Thyroid gland (tissue), 4 donors: ENCODE results near the gene HLF.

ENCODE experiments used
- POLR2A ChIP-seq, 2 donors: fragments of 450-650 bp; IDR thresholded peaks; one replicate each; pipeline ENCODE4 v1.6.1; 2017; ENCODE audit warnings: antibody characterized with exemption in 2 of 2, mild to moderate bottlenecking in 2 of 2, moderate library complexity in 1 of 2
- TF ChIP-seq, protein P1 (sequence below), 6 experiments: fragments of 200-600 bp in 3 of 6; fragments of 450-650 bp in 3 of 6; sonication (generic) in 3 of 6; IDR thresholded peaks; one replicate each; pipeline ENCODE4 v1.5.1; 2016 to 2019; ENCODE audit warnings: antibody characterized with exemption in 6 of 6, mild to moderate bottlenecking in 2 of 6, inconsistent platforms in 1 of 6, moderate library complexity in 1 of 6

- TF ChIP-seq, protein P1, sequence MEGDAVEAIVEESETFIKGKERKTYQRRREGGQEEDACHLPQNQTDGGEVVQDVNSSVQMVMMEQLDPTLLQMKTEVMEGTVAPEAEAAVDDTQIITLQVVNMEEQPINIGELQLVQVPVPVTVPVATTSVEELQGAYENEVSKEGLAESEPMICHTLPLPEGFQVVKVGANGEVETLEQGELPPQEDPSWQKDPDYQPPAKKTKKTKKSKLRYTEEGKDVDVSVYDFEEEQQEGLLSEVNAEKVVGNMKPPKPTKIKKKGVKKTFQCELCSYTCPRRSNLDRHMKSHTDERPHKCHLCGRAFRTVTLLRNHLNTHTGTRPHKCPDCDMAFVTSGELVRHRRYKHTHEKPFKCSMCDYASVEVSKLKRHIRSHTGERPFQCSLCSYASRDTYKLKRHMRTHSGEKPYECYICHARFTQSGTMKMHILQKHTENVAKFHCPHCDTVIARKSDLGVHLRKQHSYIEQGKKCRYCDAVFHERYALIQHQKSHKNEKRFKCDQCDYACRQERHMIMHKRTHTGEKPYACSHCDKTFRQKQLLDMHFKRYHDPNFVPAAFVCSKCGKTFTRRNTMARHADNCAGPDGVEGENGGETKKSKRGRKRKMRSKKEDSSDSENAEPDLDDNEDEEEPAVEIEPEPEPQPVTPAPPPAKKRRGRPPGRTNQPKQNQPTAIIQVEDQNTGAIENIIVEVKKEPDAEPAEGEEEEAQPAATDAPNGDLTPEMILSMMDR (IDR thresholded peaks at IDR 0.05), result no peak
- no peak for TF ChIP-seq POLR2A (IDR thresholded peaks at IDR 0.05)
Observed at GRCh38 chr17:55322453-55322985, 57.8 kb downstream of the HLF start.
